Uterus (tissue), 2 donors: ENCODE data around the gene LEMD1.

ENCODE experiments used
- POLR2A ChIP-seq, 2 donors: fragments of 450-650 bp; IDR thresholded peaks; one replicate each; pipeline ENCODE4 v1.6.1; 2016; ENCODE audit warnings: antibody characterized with exemption in 2 of 2, mild to moderate bottlenecking in 1 of 2, moderate library complexity in 1 of 2
- TF ChIP-seq, protein P1 (sequence below), 4 experiments: fragments of 200-600 bp in 2 of 4; fragments of 450-650 bp in 2 of 4; sonication (generic) in 2 of 4; IDR thresholded peaks; one replicate each; pipeline ENCODE4 v1.5.1; 2016 to 2019; ENCODE audit warnings: antibody characterized with exemption in 4 of 4, mild to moderate bottlenecking in 2 of 4, moderate library complexity in 1 of 4

DNA sequence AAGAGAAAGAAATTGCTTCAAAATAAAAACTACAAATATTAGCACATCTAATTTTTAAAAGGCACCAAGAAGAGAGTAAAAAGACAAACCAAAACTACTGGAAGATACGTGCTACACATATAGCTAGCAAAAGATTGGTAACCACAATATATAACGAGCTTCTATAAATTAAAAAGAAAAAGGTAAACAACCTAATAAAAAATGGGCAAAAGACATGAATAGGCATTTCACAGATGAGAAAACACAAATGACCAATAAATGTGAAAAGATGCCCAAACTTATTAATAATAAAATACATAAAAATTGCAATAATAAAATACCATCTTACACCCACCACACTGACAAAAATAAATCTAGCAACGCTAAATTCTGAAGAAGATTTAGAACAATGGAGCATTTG, 26.2 kb downstream of the LEMD1 start:
- TF ChIP-seq, protein P1, sequence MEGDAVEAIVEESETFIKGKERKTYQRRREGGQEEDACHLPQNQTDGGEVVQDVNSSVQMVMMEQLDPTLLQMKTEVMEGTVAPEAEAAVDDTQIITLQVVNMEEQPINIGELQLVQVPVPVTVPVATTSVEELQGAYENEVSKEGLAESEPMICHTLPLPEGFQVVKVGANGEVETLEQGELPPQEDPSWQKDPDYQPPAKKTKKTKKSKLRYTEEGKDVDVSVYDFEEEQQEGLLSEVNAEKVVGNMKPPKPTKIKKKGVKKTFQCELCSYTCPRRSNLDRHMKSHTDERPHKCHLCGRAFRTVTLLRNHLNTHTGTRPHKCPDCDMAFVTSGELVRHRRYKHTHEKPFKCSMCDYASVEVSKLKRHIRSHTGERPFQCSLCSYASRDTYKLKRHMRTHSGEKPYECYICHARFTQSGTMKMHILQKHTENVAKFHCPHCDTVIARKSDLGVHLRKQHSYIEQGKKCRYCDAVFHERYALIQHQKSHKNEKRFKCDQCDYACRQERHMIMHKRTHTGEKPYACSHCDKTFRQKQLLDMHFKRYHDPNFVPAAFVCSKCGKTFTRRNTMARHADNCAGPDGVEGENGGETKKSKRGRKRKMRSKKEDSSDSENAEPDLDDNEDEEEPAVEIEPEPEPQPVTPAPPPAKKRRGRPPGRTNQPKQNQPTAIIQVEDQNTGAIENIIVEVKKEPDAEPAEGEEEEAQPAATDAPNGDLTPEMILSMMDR (IDR thresholded peaks at IDR 0.05), result no peak
- TF ChIP-seq POLR2A (IDR thresholded peaks at IDR 0.05), result no peak
